HG02870 (cell line): ENCODE measurements around the gene CARD9.
"Not testable (repeated sequence)": the region's sequence is repeated elsewhere in the genome, so short reads cannot be mapped to it uniquely, and the experiment has no call there.

Experiments used
- ATAC-seq: cut with Tn5 transposase; IDR thresholded peaks from one replicate; pipeline ENCODE4 v1.9.1; 2021; ENCODE audit warnings: mild to moderate bottlenecking, moderate library complexity; ENCODE audit not compliant: unreplicated experiment

The CARD9 gene

DNA sequence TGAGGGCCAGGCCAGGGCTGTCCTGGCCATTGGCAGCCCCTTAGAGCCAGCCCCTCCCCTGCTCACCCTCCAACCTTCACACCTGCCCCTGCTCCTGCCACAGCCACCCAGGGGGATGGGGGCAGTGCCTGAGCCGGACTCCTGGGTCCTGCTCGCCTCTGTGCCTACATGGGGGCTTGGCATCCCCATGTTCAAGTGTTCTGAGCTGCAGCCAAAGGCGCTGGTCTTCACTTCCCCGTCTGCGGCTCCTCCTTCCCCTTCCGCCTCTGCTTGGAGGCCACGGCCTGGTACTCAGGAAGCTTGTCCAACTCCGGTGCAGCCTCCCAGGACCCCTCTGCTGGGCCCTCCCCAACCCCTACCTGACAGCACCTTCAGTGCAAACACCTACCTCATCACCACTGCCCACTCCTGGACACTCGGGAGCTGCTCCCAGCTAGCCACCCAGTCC, 7.7 kb downstream of the CARD9 start:
- no peak for ATAC-seq

DNA sequence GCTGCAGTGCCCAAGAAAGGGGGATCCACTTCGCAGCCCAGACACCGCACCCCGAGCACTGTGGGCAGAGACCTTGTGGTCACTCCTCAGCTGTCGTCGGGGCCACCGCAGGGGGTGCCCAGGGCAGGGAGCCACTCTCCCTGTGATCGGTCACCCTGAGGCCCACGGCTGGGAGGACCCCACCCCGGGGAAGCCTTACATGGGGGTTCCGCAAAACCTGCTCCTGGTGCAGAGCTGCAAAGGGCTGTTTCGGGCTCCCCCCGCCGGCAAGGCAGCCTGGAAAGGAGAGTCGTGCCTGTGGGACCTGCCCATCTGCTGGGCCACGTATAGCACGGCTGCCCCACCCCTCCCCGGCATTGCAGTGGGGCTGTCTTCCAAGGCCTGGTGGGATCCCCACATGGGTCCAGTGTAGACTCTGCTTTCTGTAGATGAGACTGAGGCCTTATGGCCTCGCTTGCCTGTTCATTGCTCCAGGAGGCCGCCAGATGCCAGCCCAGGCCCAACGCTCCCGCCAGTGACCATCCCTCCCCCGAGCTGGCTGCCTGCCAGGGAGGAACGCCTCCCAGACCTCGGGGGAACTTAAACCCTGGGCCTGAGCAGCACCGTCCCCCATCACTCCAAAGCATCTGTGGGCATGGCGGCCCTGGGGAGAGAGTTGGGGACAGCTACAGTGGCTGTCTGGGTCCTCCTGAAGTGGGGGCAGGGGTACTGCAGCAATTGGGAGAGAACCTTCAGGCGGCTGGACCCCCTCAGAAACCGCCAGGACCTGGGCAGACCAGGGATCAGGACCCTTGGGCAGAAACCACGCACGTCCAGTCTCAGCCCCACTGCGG, 8.3 kb downstream of the CARD9 start:
- no peak for ATAC-seq

DNA sequence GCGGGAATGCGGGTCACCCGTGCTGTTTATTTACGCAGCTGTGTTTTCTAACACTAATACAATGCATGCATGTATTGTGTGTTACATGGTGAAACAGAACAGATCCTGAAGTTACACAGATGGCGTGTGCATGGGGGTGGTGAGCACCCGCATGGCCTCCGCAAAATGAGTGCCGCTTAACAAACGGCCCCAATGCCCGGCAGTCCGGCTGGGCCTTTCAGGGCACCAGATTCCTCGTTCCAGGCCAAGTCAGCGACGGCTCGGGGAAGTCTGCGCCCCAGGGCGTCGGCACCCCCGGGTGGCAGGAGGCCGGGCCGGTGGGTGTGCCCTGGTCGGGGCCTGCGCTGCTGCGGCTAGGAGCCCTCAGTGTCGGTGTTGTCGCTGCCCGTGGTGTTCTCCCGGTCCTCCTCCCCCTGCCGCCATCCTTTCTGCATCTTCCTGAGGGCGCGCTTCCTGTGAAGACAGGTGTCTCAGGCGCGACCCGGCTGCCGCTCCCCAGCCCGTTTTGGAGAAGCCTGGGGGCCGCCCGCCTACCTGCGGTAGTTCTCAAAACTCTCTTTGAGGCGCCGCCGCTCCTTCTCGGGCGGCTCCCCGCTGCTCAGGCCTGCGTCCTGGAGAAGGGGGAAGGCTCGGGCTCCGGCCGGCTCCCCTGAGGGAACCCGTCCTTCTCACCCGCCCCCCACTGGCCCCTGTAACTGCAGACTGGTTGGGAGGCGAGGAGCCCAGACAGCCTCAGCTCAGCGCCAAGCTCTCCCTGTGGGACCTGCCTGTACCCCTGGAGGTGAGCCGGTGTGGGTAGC, 9.3 kb downstream of the CARD9 start:
- no peak for ATAC-seq

DNA sequence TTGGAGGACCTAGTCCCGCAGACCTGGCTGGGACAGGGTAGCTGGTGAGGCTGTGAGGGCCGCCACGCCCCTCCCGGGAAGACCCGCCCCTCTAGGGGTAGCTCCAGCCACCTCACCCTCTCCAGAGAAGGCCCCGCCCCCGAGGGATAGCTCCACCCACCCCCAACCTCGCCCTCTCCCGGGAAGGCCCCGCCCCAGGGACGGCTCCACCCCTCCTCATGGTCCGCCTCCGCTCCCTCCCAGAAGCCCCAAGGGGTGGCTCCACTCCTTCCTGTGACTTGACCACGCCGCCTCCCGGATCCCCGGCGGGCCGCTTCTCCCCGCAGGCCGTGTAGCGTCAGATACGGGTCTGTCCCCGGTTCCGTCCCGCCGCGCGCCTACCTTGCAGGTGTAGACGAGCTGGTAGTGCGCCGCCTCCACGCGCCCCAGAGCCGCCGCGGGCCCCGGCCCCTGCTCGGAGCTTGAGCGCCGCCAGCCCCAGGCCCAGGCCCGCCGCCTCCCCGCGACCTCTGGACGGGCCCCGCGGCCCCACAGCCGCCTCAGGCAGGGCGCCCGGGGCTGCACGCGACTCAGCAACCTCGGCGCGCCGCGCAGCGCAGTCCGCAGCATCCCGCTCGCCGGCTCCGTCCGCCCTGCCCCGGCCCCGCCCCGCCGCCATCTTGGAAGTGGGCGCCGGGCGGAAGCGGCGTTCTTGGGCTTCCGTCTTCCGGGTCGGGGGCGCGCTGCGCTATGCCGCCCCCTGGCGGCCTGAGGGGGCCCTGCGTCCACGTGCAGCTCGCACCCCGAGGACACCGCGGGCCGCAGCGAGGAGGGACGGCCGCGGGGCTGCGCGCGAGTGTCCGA, 10.1 kb downstream of the CARD9 start, which contains the start of gene DNLZ:
Gene DNLZ (minus strand): TSS at position 639 of the 843 bp plus-strand sequence. CDS start 30 bp downstream, at position 609.
- peak; percentile 82 for ATAC-seq

DNA sequence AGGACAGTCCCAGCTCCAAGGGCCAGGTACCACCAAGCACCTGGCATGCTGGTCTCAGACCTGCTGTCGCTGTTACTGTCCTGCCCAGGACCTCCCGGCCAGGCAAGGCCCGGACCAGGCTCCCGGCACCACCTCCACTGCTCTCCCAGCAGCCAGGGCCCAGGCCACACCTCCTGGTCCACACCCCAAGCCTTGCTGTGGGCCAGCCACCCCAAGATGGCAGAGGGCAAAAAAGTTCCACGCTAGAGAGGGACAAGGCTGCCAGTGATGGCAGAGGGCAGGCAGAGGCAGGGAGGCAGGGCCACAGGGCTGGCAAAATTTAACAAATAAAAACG, 11.1 kb downstream of the CARD9 start:
- no peak for ATAC-seq

DNA sequence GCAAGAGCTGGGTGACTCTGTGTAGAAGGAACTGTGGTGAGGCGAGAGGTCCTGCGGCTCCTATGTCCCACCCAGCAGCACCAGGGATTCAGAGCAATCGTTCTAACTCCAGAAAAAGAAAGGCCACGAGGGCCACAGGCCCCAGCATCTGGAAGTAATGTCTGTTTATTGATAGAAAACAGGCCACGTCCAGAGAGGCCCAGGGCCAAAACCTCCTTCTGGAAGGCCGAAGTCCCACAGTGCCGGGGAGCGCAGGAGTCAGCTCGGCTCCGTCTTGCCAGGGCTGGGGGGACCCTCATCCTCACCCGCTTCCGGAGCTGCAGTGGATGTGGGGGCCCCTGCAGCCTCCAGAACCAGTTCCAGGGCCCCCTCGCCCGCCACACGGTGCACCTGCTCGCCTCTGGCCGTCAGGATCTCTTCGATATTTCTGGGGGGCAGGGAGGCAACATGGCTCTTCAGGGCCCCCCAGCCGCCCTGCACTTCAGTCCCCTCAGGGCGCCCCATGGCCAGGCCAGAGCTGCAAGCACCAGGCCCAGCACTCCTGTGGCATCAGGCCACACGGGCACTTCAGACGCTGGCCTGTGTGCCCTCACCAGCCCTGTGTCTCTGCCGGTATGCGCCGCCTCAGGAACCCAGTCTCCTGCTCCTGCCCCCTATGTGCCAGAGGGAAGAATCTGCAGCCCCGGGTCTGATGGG, 11.6 kb downstream of the CARD9 start:
- ATAC-seq, result no peak

DNA sequence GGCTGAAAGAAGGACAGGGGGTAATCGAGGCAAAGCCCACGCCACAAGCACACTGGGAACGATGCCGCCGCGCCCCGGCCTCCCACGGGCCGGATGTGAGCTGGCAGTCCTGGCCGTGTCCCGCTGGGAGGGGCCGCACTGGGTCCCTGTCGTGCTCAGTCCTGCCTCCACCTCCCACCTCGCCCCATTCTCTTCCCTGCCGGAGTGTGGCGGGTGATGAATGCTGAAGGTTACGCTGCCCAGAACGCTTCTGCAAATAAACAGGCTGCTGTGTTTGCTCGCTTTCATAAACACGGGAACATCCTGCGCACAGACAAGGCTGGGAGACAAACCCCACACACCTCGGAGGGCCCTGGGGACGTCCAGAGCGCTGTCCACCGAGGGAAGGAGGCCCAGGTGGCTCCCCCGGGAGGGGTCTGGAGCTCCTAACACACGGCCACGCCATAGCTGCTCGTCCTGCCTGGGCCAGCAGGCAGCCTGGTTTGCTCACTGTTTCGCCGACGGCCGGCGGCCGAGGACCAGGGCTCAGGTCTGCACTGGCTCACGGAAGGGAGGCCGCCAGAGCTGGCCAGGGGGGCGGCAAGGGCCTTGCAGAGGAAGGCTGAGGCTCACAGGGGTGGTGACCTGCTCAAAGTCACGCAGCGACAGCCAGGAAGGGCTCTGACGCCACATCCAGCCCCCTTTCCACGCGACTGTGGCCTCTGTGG, 12.3 kb downstream of the CARD9 start:
- no peak for ATAC-seq

DNA sequence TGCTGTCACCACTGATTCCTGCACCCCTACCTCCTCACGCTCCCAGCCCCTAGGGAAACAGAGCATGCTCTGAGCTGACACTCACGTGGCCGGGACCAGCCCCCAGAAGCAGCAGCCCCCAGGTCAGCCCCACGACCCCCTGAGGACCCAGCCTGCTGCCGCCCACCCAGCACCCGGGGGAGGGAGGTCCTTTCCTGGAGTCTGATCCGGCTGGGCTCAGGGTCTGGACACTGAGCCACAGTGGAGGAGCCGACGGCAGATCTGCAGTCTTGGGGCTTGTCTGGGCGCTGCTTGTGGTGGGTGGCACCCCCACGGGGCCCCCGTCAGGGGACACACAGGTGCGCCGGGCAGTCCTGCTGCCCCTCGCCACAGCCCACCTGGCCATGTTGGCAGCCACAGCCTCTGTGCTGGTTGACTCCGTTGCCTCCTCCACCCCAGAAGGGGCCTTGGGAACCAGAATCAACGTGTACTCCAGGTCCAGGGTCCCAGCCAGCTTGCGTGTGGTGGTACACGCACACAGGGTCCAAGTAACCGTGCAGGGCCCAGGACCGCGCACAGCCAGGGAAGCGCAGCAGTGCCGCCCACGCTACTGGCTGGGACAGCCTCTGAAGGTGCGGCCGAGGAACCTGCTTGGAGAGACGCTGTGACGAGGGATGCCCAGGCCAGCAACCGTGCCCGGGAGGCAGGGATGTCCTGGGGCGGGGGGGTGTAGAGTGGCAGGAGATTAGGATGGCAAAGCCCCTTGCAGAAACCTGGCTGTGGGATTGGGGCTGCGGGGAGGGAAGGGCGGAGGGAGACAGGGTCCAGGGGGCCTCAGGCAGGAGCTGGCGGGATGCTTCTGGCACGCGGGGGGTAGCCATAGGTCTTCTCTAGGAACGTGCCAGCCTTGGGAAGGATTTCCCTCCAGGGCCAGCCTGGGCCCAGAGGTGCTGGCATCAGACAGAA, 13.4 kb downstream of the CARD9 start:
- no peak for ATAC-seq

DNA sequence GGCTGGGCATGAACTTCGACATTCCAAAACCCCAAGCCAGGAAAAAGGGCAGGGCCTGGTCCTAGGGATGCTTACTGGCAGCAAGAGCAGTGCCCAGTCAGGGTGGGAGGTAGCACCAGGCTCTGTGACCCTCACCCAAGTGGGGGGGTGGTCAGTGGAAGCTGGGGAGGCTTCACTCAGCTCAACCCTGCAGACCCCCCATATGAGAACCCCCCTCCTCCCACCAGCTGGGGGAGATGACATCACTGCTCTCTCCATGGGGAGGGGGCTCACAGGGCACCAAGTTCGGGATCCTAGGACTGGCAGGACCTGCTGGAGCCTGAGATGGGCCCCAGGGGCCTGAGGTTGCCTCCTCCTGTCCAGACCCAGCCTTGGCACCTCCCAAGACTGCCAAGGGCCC, 14.6 kb downstream of the CARD9 start:
- no peak for ATAC-seq

DNA sequence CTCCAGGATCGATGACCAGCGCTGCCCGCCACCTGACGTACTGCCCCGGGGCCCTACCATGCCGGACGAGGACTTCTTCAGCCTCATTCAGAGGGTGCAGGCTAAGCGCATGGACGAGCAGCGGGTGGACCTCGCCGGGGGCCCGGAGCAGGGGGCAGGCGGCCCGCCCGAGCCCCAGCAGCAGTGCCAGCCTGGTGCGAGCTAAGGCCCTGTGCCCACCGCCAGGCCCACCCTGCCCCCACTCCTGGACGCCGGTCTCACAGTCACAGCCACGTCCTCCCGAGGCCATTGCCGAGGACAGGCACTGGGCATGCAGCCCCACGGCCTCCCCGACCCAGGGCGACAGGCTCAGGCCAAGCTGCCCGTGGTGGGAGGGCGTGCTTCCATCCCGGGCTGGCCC, 15.5 kb downstream of the CARD9 start:
- ATAC-seq, result no peak

DNA sequence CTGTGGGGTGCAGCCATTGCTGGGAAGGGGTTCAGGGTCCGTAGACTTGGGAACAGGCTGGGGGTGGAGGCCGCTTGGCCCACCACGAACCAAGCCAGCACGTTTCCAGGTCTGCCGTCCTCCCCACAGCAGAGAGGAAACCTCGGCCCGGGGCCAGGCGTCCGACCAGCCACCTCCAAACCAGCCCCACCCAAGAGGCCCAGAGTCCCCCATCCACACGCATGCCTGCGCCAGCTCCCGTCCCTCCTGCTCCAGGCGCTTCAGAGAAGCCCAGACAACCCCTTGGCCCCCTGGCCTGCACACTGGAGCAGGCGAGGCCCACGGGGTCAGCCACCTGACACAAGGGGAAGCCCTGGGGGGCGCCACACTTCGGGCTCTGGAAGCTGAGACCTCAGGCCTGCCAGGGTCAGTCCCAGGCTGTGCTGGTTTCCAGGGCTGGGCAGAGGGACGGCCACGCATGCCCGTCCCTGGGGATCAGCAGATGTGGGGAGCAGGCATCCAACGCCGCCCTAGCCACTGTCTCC, 16.2 kb downstream of the CARD9 start:
- ATAC-seq, result no peak

DNA sequence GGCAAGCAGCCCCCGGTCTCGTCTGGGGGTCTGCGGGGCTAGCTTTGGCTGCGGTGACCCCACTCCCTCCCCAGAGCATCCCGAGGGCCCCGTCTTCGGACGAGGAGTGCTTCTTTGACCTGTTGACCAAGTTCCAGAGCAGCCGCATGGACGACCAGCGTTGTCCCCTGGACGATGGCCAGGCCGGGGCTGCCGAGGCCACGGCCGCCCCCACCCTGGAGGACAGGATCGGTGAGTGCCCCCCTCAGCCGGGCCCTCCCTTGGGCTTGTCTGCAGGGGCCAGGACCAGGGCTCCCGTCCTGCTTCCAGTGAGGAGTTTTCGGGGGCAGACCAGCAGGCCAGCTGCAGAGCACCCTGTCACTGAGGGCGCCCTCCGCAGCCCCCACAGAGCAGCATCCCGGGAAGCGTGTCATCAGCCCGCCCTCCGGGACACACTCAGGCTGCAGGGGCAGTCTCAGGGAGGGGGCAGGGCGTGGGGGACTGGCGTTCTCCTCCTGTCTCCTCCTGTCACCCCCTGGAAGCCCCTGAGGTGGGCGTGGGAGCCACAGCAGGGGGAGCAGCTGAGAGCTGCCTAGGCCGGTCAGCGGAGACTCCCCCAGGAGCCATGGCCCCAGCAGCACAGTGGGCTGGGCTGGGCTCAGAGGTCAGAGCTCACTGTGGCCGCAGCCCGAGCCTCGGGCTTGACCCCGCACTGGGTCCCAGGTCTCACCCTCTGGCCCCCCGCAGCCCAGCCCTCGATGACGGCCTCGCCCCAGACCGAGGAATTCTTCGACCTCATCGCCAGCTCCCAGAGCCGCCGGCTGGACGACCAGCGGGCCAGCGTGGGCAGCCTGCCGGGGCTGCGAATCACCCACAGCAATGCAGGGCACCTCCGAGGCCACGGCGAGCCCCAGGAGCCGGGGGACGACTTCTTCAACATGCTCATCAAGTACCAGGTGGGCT, 17.6 kb downstream of the CARD9 start:
- no peak for ATAC-seq

DNA sequence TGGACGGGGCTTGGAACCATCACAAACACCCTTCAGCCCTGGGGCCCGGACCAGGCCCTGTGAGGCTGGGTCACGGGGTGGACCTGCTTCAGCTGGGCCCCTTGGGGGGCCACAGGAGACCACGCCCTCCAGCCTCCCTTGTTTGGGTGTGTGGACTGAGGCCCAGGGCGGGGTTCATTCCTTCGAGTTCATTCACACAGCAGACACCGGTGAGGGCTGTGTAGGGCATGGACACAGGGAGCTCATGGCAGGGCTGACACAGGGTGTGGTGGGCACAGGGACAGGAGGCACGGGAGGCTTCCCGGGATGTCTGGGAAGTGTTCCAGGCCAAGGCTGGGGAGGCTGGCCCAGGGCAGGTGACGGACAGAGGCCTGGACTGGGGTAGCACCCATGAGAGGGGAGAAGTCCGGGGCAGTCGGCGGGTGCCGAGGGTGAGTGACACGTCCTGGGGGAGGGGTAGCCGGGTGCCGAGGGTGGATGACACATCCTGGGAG, 18.8 kb downstream of the CARD9 start:
- no peak for ATAC-seq

DNA sequence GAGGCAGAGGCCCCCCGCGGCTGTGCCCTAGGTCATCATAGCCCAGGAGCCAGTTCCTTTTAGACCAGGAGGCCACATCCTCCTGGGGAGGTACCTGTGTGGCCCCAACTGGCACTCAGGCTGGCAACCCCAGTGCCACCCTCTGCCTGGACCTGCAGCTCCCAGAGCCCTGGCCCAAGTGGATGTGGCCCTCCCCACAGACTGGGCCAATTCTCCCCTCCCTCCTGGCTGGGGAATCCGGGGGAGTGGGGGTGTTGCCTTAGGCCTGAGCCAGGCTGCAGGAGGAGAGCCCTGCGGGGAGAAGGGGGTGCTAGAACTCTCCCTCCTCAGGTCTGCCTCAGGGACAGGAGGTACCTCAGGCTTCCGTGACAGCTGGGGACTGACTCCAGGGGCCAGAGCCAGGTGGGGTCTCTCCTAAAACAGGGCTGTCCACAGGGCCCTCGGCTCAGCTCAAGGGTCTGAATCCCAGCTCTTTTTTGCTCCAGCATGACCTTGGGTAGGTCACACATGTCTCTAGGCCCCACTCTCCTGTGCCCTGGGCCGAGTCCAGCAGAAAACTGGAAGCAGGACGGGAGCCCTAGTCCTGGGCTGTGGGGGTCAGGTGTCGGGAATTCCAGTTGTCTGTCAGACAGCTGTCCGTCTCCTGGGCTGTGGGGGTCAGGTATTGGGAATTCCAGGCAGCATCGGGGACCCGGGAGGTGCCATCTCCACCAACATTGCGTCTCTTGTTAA, 19.5 kb downstream of the CARD9 start:
- ATAC-seq, result no peak

DNA sequence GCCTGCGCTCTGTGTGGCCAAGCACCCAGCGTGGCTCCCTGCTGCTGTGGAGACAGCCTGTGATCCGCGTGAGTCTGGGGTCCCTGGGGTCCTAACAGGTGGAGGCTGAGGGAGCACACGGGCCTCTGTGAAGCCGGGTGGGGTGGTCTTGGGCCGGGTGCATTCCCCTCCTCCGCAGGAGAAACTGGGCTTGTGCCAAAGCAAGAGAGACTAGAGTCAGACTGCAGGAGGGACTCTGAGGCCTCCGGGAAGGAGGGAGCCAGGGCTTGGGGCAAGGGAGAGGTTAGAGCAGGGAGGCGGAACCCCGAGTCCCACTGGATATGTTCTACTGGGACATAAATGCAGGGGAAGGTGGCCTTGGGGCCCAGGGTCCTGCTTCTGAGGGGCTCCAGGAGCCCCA, 20.4 kb downstream of the CARD9 start:
- no peak for ATAC-seq

DNA sequence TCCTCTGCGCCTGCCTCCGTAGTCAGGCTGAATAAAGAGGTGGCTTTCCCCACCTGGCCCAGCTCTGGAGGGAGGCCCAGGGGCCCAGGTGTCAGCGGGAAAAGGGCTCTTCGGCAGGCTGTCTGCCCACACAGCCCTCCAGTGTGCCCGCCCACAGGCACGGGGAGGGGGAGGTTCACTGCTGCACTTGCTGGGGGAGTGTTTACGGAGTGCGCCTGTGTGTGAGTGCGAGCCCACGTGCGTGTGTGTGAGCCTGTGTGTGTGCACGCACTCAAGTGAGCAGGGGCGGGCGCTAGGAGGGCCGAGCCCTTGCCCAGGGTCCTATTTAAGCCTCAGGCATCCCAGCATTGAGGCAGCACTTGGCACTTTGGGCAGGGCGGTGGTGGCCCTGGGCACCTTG, 20.8 kb downstream of the CARD9 start:
- ATAC-seq, result no peak

DNA sequence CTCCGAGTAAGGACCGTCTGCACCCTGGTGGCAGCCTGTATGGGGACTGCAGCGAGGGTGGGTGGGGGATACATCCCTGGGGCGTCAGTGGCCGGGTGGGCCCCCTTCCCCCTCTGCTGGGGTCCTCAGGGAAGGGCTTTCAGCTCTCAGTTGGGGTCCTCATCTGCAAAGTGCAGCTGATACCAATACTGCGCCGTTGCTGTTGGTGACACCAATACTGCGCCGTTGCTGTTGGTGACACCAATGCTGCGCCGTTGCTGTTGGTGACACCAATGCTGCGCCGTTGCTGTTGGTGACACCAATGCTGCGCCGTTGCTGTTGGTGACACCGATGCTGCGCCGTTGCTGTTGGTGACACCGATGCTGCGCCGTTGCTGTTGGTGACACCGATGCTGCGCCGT, 21.6 kb downstream of the CARD9 start:
- not testable (repeated sequence) for ATAC-seq
